Astrocyte of the cerebellum (primary cell): ENCODE measurements around the gene NT5C1B.

Experiments
- DNase-seq: peaks from one replicate; pipeline ENCODE4 v3.0.0-alpha.2; 2011; ENCODE audit warnings: low read depth
- H3K4me3 ChIP-seq: 2 replicates; pipeline ENCODE4 v1.5.1; 2011; ENCODE audit warnings: mild to moderate bottlenecking, low read depth, low read length, moderate library complexity
- in situ Hi-C: cut with HindIII; loops from 2 replicates; pipeline ENCODE4 v1.10.0; 2017; ENCODE audit warnings: low sequenced_read_pairs
- TF ChIP-seq, protein P1 (sequence below): IDR thresholded peaks from 2 replicates; pipeline ENCODE4 v1.5.1; 2012; ENCODE audit warnings: low read length, low read depth, moderate library complexity, mild to moderate bottlenecking; ENCODE audit errors: missing control alignments

The NT5C1B gene

GRCh38 chr2:18612133-18612532 is 22.8 kb upstream of the NT5C1B start:
- in situ Hi-C loops: no loop called here
- no peak for DNase-seq
- H3K4me3 ChIP-seq: no peak overlapping the region
- TF ChIP-seq, protein P1, sequence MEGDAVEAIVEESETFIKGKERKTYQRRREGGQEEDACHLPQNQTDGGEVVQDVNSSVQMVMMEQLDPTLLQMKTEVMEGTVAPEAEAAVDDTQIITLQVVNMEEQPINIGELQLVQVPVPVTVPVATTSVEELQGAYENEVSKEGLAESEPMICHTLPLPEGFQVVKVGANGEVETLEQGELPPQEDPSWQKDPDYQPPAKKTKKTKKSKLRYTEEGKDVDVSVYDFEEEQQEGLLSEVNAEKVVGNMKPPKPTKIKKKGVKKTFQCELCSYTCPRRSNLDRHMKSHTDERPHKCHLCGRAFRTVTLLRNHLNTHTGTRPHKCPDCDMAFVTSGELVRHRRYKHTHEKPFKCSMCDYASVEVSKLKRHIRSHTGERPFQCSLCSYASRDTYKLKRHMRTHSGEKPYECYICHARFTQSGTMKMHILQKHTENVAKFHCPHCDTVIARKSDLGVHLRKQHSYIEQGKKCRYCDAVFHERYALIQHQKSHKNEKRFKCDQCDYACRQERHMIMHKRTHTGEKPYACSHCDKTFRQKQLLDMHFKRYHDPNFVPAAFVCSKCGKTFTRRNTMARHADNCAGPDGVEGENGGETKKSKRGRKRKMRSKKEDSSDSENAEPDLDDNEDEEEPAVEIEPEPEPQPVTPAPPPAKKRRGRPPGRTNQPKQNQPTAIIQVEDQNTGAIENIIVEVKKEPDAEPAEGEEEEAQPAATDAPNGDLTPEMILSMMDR: no peak

DNA sequence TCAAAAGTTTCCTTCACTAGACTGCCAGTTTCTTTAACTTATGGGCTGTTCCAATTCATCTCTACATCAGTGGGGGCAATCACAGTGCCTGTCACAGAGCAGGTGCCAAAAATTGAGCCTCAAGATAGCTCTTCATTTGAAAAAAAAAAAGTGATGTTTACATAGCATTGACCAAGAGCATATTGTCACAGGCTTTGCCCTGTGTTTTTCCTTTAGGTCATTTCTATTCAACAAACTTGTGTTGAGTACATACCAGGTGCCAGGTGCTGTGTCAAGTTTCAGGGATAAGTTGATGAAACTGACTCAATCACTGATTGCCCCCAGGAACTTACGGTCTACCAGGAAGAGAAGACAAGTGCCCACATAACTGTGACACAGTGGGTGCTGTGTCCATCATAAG is 22.2 kb upstream of the NT5C1B start:
- H3K4me3 ChIP-seq: no peak overlapping the region
- DNase-seq: no peak
- TF ChIP-seq, protein P1: no peak
- in situ Hi-C loops: no loop called here

DNA sequence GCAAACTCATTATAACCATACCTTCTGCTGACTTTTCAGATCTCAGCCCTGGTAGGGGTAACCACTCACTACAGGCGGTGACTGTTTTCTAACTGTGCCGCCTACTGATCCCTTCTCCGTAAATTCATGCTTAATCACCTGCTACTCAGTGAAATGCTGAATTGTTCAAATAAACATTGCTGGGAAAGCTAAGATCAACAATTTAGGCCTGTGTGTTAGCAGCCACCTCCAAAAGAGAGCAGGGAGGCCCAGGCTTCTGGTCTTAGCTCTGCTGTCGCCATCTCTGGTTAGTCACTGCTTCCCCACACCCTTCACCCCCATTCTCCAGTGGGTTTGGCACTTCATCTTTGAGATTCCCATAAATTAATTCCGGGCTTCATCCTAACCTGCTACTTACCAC is 21.8 kb upstream of the NT5C1B start:
- in situ Hi-C loops: no loop called here

GRCh38 chr2:18610651-18611050 is 21.3 kb upstream of the NT5C1B start:
- in situ Hi-C loops: no loop called here
- no peak for DNase-seq
- no peak overlapping the region for H3K4me3 ChIP-seq
- TF ChIP-seq, protein P1: no peak

More for the DNA sequence above, 21.8 kb upstream of the NT5C1B start:
- no peak for DNase-seq
- TF ChIP-seq, protein P1: no peak
- no peak overlapping the region for H3K4me3 ChIP-seq

- TF ChIP-seq, protein P1: no peak
- in situ Hi-C loops: no loop called here
- H3K4me3 ChIP-seq: no peak overlapping the region
- no peak for DNase-seq
These were observed 20.7 kb upstream of the NT5C1B start for GRCh38 chr2:18610090-18610489.

DNA sequence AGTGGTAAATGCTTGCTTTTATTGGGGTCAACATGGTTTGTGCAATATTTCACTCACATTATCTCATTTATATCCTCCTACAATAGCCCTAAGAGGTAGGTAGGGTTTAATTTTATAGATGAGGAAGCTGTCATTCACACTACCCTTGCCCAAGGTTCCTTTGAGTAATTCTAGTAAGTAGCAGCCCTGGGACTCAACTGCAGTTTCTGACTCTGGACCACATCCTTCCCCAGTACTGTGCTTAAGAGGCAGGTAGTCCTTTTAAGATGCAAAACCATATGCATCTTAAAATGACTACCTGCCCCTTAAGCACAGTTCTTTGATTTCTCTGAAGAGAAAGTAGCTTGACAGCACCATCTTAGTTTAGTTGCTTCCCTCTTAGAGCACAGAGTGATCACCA is 15.7 kb upstream of the NT5C1B start:
- H3K4me3 ChIP-seq: no peak overlapping the region
- in situ Hi-C loops: loop anchor here (5.0 kb wide), 1 partner anchor 43 kb away; the partner anchor contains the start of gene RDH14

More for the DNA sequence above, 15.7 kb upstream of the NT5C1B start:
- TF ChIP-seq, protein P1: no peak
- DNase-seq: no peak
